ENCODE results near the gene PAPPA.

DNA sequence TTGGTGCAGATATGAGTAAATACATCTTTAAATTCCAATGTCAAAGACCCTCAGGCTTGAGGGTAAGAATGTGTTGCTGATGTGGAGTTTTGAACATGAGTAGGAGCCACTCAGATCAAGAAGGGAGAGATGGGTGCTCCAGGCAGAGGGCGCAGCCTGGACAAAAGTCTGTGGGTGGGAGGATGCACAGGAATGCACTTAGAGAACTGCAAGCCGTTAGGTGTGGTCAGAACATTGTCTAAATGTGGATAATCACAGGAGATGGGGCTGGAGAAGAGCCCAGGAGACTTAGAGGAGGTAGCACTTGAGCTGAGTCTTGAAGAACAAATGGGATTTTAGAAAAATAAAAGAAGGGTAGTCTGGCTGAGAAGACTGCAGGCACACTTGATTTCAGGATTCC lies 255.5 kb downstream of the PAPPA start:
- TF ChIP-seq POLR2AphosphoS5 (IDR thresholded peaks at IDR 0.05) (no peak), TAF1 (IDR thresholded peaks at IDR 0.05; ENCODE audit: low read depth) (no peak), EZH2 (IDR thresholded peaks at IDR 0.05; ENCODE audit: borderline replicate concordance, insufficient read depth, low read length, poor library complexity, severe bottlenecking) (no peak)
- TF ChIP-seq, protein P1, sequence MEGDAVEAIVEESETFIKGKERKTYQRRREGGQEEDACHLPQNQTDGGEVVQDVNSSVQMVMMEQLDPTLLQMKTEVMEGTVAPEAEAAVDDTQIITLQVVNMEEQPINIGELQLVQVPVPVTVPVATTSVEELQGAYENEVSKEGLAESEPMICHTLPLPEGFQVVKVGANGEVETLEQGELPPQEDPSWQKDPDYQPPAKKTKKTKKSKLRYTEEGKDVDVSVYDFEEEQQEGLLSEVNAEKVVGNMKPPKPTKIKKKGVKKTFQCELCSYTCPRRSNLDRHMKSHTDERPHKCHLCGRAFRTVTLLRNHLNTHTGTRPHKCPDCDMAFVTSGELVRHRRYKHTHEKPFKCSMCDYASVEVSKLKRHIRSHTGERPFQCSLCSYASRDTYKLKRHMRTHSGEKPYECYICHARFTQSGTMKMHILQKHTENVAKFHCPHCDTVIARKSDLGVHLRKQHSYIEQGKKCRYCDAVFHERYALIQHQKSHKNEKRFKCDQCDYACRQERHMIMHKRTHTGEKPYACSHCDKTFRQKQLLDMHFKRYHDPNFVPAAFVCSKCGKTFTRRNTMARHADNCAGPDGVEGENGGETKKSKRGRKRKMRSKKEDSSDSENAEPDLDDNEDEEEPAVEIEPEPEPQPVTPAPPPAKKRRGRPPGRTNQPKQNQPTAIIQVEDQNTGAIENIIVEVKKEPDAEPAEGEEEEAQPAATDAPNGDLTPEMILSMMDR (IDR thresholded peaks at IDR 0.05; ENCODE audit: poor library complexity, severe bottlenecking) = no peak
